Measurements from ENCODE around the gene WDR27. TPM values are rescaled to one million over a fixed set of nuclear protein-coding genes. Genes with fewer than 3 reads are reported as not detected.

The WDR27 gene
- polyA plus RNA-seq, 2 donors = 10.3 to 24.0 TPM

- Histone ChIP-seq H3K36me3 (ENCODE audit: control insufficient read depth in 2 of 2, insufficient read depth in 2 of 2, low read length in 1 of 2) (no peaks in the 10 kb centered on the region), H3K4me1 (ENCODE audit: control insufficient read depth in 2 of 2, insufficient read depth in 2 of 2, low read length in 1 of 2) (no peaks in the 10 kb centered on the region), H3K9me3 (ENCODE audit: control insufficient read depth in 2 of 2, insufficient read depth in 1 of 2, low read depth in 1 of 2, low read length in 1 of 2) (no peaks in the 10 kb centered on the region), H3K27me3 (ENCODE audit: control insufficient read depth in 1 of 2, insufficient read depth in 2 of 2, low read length in 2 of 2) (no peaks in the 10 kb centered on the region), H3K4me3 (ENCODE audit: low read depth in 1 of 2, low read length in 2 of 2) (no peak overlapping the region), H3K27ac (ENCODE audit: low read depth in 2 of 2, low read length in 1 of 2) (no peak overlapping the region)
- WGBS, 2 donors = 42 to 50% methylated on average over 5 of the region's 5 CpGs
Measured at GRCh38 chr6:169407325-169407724, 294.5 kb downstream of the WDR27 start.

Other genes starting within 250 kb of the WDR27 start
- 1 to 10 TPM; 3.4 to 7.3 TPM for gene C6orf120, start 97 bp upstream of the WDR27 start, polyA plus RNA-seq
- gene PHF10, start 22.5 kb upstream of the WDR27 start, polyA plus RNA-seq = 10 to 100 TPM; 30.0 to 30.8 TPM
- 1 to 10 TPM; 1.3 to 2.7 TPM for gene DYNLT2, start 49.5 kb upstream of the WDR27 start, polyA plus RNA-seq
- 10 to 100 TPM; 18.4 to 49.9 TPM for gene ERMARD, start 49.6 kb upstream of the WDR27 start, polyA plus RNA-seq

Data from esophagus (tissue), 2 donors.